Adrenal gland (tissue), 12 donors: Measurements from ENCODE around the gene TTC21B. TPM values are rescaled to one million over a fixed set of nuclear protein-coding genes. Genes with fewer than 3 reads are reported as not detected.

Source experiments
- DNase-seq, 7 donors: peaks; one replicate each; pipeline ENCODE4 v3.0.0-alpha.2; 2019 to 2020
- H3K27ac ChIP-seq, 5 donors: fragments of 200-600 bp; sonication (generic) in 4 of 5; 1 replicate in 3 of 5; 2 replicates in 2 of 5; pipeline versions ENCODE4 v1.5.1 to v1.8.0; 2016 to 2020; ENCODE audit warnings: mild to moderate bottlenecking in 1 of 5
- H3K27me3 ChIP-seq: fragments of 200-600 bp; 2 replicates; pipeline ENCODE4 v1.8.0; 2021
- H3K36me3 ChIP-seq, 2 donors: fragments of 200-600 bp; replicated peaks in 1 of 2; 1 replicate in 1 of 2; 2 replicates in 1 of 2; pipeline versions ENCODE4 v1.5.1 to v1.8.0; 2018 to 2022
- H3K4me1 ChIP-seq, 2 donors: fragments of 200-600 bp; replicated peaks in 1 of 2; 1 replicate in 1 of 2; 2 replicates in 1 of 2; pipeline versions ENCODE4 v1.5.1 to v1.8.0; 2018 to 2021
- H3K4me3 ChIP-seq, 4 donors: fragments of 200-600 bp; sonication (generic) in 3 of 4; one replicate each; pipeline ENCODE4 v1.5.1; 2016 to 2018
- H3K9me3 ChIP-seq, 3 donors: fragments of 200-600 bp; sonication (generic) in 1 of 3; replicated peaks in 1 of 3; 1 replicate in 2 of 3; 2 replicates in 1 of 3; pipeline versions ENCODE4 v1.5.1 to v1.8.0; 2016 to 2021
- CTCF ChIP-seq, 6 experiments: fragments of 450-650 bp in 4 of 6; fragments of 200-600 bp in 2 of 6; sonication (generic) in 1 of 6; IDR thresholded peaks; 1 replicate in 5 of 6; 2 replicates in 1 of 6; pipeline versions ENCODE4 v1.5.1 to v1.8.0; 2016 to 2021; ENCODE audit warnings: antibody characterized with exemption in 6 of 6, mild to moderate bottlenecking in 2 of 6, moderate library complexity in 1 of 6
- POLR2A ChIP-seq, 2 donors: fragments of 450-650 bp; IDR thresholded peaks; one replicate each; pipeline ENCODE4 v1.6.1; 2017; ENCODE audit warnings: antibody characterized with exemption in 2 of 2, mild to moderate bottlenecking in 2 of 2, moderate library complexity in 1 of 2
- WGBS, 4 donors: extraction: QIAGEN DNeasy Blood & Tissue Kit in 2 of 4; methylation state at CpG; one replicate each; pipeline versions ENCODE4 v1.1.5 to v1.1.7; 2013 to 2017; 5-methylcytosine and 5-hydroxymethylcytosine counted together
- intact Hi-C, 2 donors: fragments of 100-400 bp; cut with DNase I; formaldehyde crosslinking; loops; one replicate each; pipeline versions ENCODE4 v1.14.1 to v1.15.0; 2022 to 2023
- polyA plus RNA-seq, 3 donors: library from polyadenylated mRNA; stranded (reverse); fragments of 200-250 nt in 2 of 3; fragments of 350-450 nt in 1 of 3; fragmentation: Illumina TruSeq in 1 of 3; extraction: RNeasy Lipid Tissue Mini Kit (QIAGEN cat#74804) in 1 of 3; gene quantifications; one replicate each; pipeline ENCODE4 v1.2.3, GENCODE V29; 2013 to 2014
- total RNA-seq, 9 donors: library from RNA; depleted of rRNA in 4 of 9; stranded (reverse); fragments of >200 nt in 4 of 9; fragments of 120-200 nt in 1 of 9; fragmentation: NEBNext Ultra II Directional in 1 of 9; extraction: Animal tissue kit (Norgen Biotek cat#: 25700) in 1 of 9; gene quantifications; one replicate each; pipeline versions ENCODE4 v1.1.0 to v1.2.4, GENCODE V29; 2013 to 2023
- donor health status: healthy with polysubstance abuse.
- donor health status: Bipolar disorder and iron deficiency.
- donor health status: DM: yes; HTN: yes; CAD: no.
- donor health status: DM: no; HTN: no; CAD: no.
- donor health status: DM: no; HTN: no; CAD: no.
- donor health status: DM: yes; HTN: yes; CAD: no.

The TTC21B gene
- total and polyA plus RNA-seq, 12 donors = 4.8 to 28.5 (median 10.0) TPM

GRCh38 chr2:165889158-165889557, 64.4 kb downstream of the TTC21B start:
- Histone ChIP-seq H3K9me3 (no peaks in the 10 kb centered on the region), H3K27me3 (no peaks in the 10 kb centered on the region), H3K4me3 (no peak overlapping the region), H3K36me3 (no peaks in the 10 kb centered on the region), H3K4me1 (no peaks in the 10 kb centered on the region), H3K27ac (no peak overlapping the region)
- intact Hi-C loops = no loop called here
- no peak for DNase-seq
- WGBS, 4 donors = 80 to 89% (median 83%) methylated on average over 1 of the region's 1 CpG
- no peak for TF ChIP-seq POLR2A (IDR thresholded peaks at IDR 0.05)
- no peak for TF ChIP-seq CTCF (IDR thresholded peaks at IDR 0.05)

GRCh38 chr2:165888171-165888570, 65.4 kb downstream of the TTC21B start:
- TF ChIP-seq CTCF (IDR thresholded peaks at IDR 0.05) = no peak
- TF ChIP-seq POLR2A (IDR thresholded peaks at IDR 0.05) = no peak
- WGBS, 4 donors = 78 to 88% (median 81%) methylated on average over 2 of the region's 2 CpGs
- Histone ChIP-seq H3K27me3 (no peaks in the 10 kb centered on the region), H3K27ac (no peak overlapping the region), H3K9me3 (no peaks in the 10 kb centered on the region), H3K36me3 (peaks cover 0 to 8% of the 10 kb centered on the region in 2 donors), H3K4me3 (no peak overlapping the region), H3K4me1 (no peaks in the 10 kb centered on the region)
- intact Hi-C loops = no loop called here
- no peak for DNase-seq

GRCh38 chr2:165886487-165887146, 67.0 kb downstream of the TTC21B start:
- no peak for TF ChIP-seq CTCF (IDR thresholded peaks at IDR 0.05)
- TF ChIP-seq POLR2A (IDR thresholded peaks at IDR 0.05) = no peak
- DNase-seq = no peak
- WGBS, 4 donors = 93 to 100% (median 96%) methylated on average over 3 of the region's 3 CpGs
- Histone ChIP-seq H3K9me3 (no peaks in the 10 kb centered on the region), H3K27ac (no peak overlapping the region), H3K4me1 (no peaks in the 10 kb centered on the region), H3K27me3 (no peaks in the 10 kb centered on the region), H3K36me3 (peaks cover 0 to 17% of the 10 kb centered on the region in 2 donors), H3K4me3 (no peak overlapping the region)
- intact Hi-C loops = no loop called here

- DNase-seq = no peak
- Histone ChIP-seq H3K27me3 (no peaks in the 10 kb centered on the region), H3K27ac (no peak overlapping the region), H3K9me3 (no peaks in the 10 kb centered on the region), H3K4me1 (no peaks in the 10 kb centered on the region), H3K4me3 (no peak overlapping the region), H3K36me3 (peaks cover 0 to 17% of the 10 kb centered on the region in 2 donors)
- 86 to 93% (median 91%) methylated on average over 6 of the region's 6 CpGs for WGBS, 4 donors
- intact Hi-C loops = loop anchor here in 1 of 2 donors (10.0 kb wide), 1 partner anchor 473 kb away; no protein-coding TSS in a partner anchor
- TF ChIP-seq POLR2A (IDR thresholded peaks at IDR 0.05) = no peak
Measured at GRCh38 chr2:165877565-165878550, 75.7 kb downstream of the TTC21B start.
